H1 (cell line): Measurements from ENCODE around the gene POLR2C.

Source experiments
- CTCF ChIP-seq, 3 experiments: IDR thresholded peaks; 1 replicate in 2 of 3; 2 replicates in 1 of 3; pipeline versions ENCODE4 v1.5.1 to v1.6.1; 2011; ENCODE audit warnings: low read length in 3 of 3, mild to moderate bottlenecking in 3 of 3, inconsistent platforms in 2 of 3, low read depth in 1 of 3, moderate library complexity in 1 of 3; ENCODE audit not compliant: insufficient read depth in 1 of 3; ENCODE audit errors: control extremely low read depth in 1 of 3
- EZH2 ChIP-seq: fragments of 200-600 bp; sonication (generic); IDR thresholded peaks from 2 replicates; pipeline ENCODE4 v1.7.1; 2012; ENCODE audit warnings: low read depth, mild to moderate bottlenecking, moderate library complexity, low read length, inconsistent platforms; ENCODE audit not compliant: severe bottlenecking
- FOSL1 ChIP-seq: IDR thresholded peaks from 2 replicates; pipeline ENCODE4 v1.6.1; 2011; ENCODE audit warnings: mild to moderate bottlenecking, low read depth, low read length, moderate library complexity; ENCODE audit not compliant: insufficient read depth
- POLR2A ChIP-seq, 2 experiments: IDR thresholded peaks; 1 replicate in 1 of 2; 2 replicates in 1 of 2; pipeline ENCODE4 v1.6.1; 2011; ENCODE audit warnings: low read depth in 2 of 2, low read length in 2 of 2, mild to moderate bottlenecking in 2 of 2; ENCODE audit errors: control extremely low read depth in 1 of 2
- SP4 ChIP-seq: IDR thresholded peaks from 2 replicates; pipeline ENCODE4 v1.6.1; 2012; ENCODE audit warnings: low read length, inconsistent platforms
- YY1 ChIP-seq: IDR thresholded peaks from 2 replicates; pipeline ENCODE4 v1.6.1; 2011; ENCODE audit warnings: low read depth, mild to moderate bottlenecking, low read length
- TF ChIP-seq, protein P1 (sequence below): IDR thresholded peaks from 2 replicates; pipeline ENCODE4 v1.6.1; 2011; ENCODE audit warnings: low read length, improper control_type of control experiment

GRCh38 chr16:57479976-57480753, 17.7 kb downstream of the POLR2C start:
- TF ChIP-seq YY1 (no peak), CTCF (IDR thresholded peaks at IDR 0.05; ENCODE audit: control extremely low read depth in 1 of 3, insufficient read depth in 1 of 3, low read depth in 1 of 3, low read length in 3 of 3) (no peak), EZH2 (no peak), POLR2A (IDR thresholded peaks at IDR 0.05; ENCODE audit: control extremely low read depth in 1 of 2, low read depth in 2 of 2, low read length in 2 of 2) (no peak), SP4 (no peak), FOSL1 (no peak)
- TF ChIP-seq, protein P1, sequence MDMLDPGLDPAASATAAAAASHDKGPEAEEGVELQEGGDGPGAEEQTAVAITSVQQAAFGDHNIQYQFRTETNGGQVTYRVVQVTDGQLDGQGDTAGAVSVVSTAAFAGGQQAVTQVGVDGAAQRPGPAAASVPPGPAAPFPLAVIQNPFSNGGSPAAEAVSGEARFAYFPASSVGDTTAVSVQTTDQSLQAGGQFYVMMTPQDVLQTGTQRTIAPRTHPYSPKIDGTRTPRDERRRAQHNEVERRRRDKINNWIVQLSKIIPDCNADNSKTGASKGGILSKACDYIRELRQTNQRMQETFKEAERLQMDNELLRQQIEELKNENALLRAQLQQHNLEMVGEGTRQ = no peak
